Lower leg skin (tissue), 4 donors: ENCODE data around the gene MAPKAPK2. TPM values are rescaled to one million over a fixed set of nuclear protein-coding genes. Genes with fewer than 3 reads are reported as not detected.

Source experiments
- DNase-seq, 2 donors: peaks; one replicate each; pipeline ENCODE4 v3.0.0-alpha.2; 2019; ENCODE audit warnings: low spot score in 2 of 2
- H3K4me3 ChIP-seq: fragments of 200-600 bp; sonication (generic); 2 replicates; pipeline ENCODE4 v1.5.1; 2017; ENCODE audit warnings: mild to moderate bottlenecking, low read depth; ENCODE audit not compliant: poor library complexity, severe bottlenecking
- POLR2A ChIP-seq, 2 donors: fragments of 450-650 bp; IDR thresholded peaks; one replicate each; pipeline ENCODE4 v1.6.1; 2016 to 2017; ENCODE audit warnings: antibody characterized with exemption in 2 of 2, mild to moderate bottlenecking in 1 of 2, moderate library complexity in 1 of 2
- WGBS, 2 donors: methylation state at CpG; one replicate each; pipeline ENCODE4 v1.1.5; 2018; 5-methylcytosine and 5-hydroxymethylcytosine counted together
- intact Hi-C: fragments of 100-400 bp; cut with DNase I; formaldehyde crosslinking; loops from one replicate; pipeline ENCODE4 v1.15.0; 2023; ENCODE audit warnings: low total_unique reads
- total RNA-seq, 4 donors: library from RNA; depleted of rRNA; stranded (reverse); fragments of >200 nt; gene quantifications; one replicate each; pipeline ENCODE4 v1.1.0, GENCODE V29; 2016
- TF ChIP-seq, protein P1 (sequence below), 3 donors: fragments of 450-650 bp; IDR thresholded peaks; one replicate each; pipeline ENCODE4 v1.5.1; 2016; ENCODE audit warnings: antibody characterized with exemption in 3 of 3, mild to moderate bottlenecking in 3 of 3, moderate library complexity in 2 of 3

MAPKAPK2 gene
- total RNA-seq, 4 donors from 2014 or later = 40.0 to 62.4 (median 52.4) TPM

DNA sequence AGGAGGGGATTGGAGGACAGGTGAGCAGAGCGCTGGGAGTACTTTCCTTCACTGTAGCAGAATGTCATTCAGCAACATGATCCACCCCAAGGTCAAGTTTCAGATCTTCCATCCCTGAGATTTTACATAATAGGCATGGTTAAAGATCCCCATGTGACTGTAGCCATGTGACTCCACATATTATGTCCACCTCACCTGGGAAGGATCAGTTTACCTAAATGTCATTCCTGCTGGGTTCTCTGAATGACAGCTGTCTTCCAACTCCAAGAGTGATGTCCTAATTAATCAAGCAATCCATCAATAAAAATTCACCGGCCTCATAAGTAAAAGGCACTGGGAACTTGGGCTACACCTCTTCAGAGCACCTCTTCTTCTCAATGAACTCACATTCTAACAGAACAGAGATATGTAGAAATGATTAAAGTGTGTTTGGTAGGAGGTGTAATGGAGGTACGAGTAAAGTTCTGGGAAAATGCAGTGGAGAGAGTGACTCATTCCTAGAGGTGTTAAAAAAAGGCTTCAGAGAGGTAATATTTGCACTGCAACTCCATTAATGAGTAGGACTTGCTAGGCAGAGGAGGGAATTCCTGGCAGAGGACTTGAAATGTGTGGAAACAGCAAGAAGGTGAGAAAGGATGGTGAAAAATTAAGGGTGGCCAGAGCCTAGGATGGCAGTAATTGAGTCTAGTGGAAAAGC lies 22.2 kb upstream of the MAPKAPK2 start:
- TF ChIP-seq POLR2A (IDR thresholded peaks at IDR 0.05) = no peak
- TF ChIP-seq, protein P1, sequence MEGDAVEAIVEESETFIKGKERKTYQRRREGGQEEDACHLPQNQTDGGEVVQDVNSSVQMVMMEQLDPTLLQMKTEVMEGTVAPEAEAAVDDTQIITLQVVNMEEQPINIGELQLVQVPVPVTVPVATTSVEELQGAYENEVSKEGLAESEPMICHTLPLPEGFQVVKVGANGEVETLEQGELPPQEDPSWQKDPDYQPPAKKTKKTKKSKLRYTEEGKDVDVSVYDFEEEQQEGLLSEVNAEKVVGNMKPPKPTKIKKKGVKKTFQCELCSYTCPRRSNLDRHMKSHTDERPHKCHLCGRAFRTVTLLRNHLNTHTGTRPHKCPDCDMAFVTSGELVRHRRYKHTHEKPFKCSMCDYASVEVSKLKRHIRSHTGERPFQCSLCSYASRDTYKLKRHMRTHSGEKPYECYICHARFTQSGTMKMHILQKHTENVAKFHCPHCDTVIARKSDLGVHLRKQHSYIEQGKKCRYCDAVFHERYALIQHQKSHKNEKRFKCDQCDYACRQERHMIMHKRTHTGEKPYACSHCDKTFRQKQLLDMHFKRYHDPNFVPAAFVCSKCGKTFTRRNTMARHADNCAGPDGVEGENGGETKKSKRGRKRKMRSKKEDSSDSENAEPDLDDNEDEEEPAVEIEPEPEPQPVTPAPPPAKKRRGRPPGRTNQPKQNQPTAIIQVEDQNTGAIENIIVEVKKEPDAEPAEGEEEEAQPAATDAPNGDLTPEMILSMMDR (IDR thresholded peaks at IDR 0.05) = no peak
- DNase-seq = no peak
- intact Hi-C loops = loop anchor here (5.0 kb wide), 1 partner anchor 175 kb away; no protein-coding TSS in a partner anchor
- H3K4me3 ChIP-seq = no peak overlapping the region
- 68 to 79% methylated on average over 3 of the region's 3 CpGs for WGBS, 2 donors

DNA sequence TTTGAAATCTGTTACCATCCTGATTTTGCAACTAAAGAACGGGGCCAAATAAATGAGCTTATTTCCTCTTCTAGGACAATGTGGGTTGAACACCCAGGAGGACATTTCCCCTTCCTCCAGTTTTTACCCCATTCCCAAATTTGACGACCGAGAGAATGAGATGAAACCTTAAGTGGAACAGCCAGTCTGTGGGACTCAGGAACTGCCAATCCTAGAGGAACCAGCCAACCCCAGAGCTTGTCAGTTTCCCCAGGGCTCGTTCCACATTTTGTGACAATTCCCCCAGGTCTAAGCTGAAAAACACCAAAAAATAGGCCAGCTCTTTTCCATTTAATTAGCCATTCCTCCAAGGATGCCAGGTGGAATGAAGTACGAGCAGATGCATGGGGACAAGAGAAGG lies 21.3 kb upstream of the MAPKAPK2 start:
- 47 to 53% methylated on average over 5 of the region's 5 CpGs for WGBS, 2 donors
- no peak for TF ChIP-seq POLR2A (IDR thresholded peaks at IDR 0.05)
- TF ChIP-seq, protein P1 (IDR thresholded peaks at IDR 0.05) = no peak
- no peak for DNase-seq
- intact Hi-C loops = loop anchor here (5.0 kb wide), 1 partner anchor 176 kb away; no protein-coding TSS in a partner anchor
- H3K4me3 ChIP-seq = no peak overlapping the region

DNA sequence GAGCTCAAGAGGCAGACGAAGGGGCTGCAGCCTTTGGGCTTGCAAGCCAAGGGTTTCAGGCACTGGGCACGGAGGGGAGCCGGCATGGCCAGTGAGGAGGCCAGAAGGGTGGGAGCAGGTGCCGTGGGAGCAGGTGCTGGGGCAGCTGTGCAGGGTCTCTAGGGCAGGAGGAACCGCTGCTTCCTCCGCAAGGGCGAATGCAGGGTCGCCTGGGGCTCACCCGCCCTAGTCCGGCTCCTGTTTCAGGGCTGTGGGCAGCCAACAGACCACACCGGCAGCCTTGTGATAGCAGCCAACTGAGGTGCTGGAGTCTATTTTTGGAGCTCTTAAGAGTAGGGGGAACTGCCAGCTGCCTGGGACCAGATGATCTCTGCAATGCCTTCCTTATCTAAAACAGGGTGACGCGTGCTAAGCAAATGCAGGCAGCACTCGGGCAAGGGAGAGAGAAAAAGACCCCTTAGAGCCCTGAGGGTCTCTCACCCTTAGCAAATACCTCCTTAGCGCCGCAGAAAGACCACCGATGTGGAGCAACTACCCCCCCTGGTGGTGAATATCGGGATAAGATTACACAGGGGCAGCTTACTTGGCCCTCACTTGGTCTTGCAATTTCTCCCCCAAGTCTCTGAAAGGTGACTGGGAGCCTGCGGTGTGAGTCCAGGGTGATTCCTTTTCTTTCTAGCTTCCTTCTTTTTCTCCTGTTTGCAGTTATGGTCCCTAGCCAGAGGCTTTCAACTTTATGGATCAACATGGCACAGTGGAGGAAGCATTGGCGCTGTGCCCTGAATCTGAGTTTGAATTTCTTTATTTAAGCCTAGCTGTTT lies 20.7 kb upstream of the MAPKAPK2 start:
- peak; percentile 68 to 89 for DNase-seq
- intact Hi-C loops = loop anchor here (5.0 kb wide), 1 partner anchor 177 kb away; no protein-coding TSS in a partner anchor
- no peak overlapping the region for H3K4me3 ChIP-seq

DNA sequence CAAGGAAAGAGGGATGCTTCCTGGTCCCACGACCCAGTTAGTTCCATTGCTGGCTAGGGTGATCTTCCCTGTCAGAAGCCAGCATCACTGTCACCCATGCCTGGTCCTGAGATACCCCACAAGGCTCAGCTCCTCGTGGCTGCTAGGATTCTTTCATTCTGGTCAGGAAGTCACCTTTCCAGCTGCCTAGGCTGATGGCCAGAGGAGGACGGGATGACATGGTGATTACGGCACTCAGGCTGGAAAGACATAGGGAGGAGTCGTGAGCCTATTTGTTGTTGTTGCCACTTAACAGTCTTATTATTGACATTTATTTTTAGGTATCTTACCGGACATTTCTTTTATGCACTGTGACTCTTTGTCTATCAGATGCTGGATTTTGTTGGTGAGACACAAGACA lies 20.0 kb upstream of the MAPKAPK2 start:
- no peak for TF ChIP-seq POLR2A (IDR thresholded peaks at IDR 0.05)
- TF ChIP-seq, protein P1 (IDR thresholded peaks at IDR 0.05) = no peak
- intact Hi-C loops = loop anchor here (5.0 kb wide), 1 partner anchor 177 kb away; no protein-coding TSS in a partner anchor
- no peak overlapping the region for H3K4me3 ChIP-seq
- 56 to 60% methylated on average over 6 of the region's 6 CpGs for WGBS, 2 donors
- DNase-seq = no peak

More for the DNA sequence above, 20.7 kb upstream of the MAPKAPK2 start:
- TF ChIP-seq, protein P1 (IDR thresholded peaks at IDR 0.05) = peak in 1 of 3 donors; percentile 75
- no peak for TF ChIP-seq POLR2A (IDR thresholded peaks at IDR 0.05)
- WGBS, 2 donors = 12 to 17% methylated on average over 20 of the region's 20 CpGs

DNA sequence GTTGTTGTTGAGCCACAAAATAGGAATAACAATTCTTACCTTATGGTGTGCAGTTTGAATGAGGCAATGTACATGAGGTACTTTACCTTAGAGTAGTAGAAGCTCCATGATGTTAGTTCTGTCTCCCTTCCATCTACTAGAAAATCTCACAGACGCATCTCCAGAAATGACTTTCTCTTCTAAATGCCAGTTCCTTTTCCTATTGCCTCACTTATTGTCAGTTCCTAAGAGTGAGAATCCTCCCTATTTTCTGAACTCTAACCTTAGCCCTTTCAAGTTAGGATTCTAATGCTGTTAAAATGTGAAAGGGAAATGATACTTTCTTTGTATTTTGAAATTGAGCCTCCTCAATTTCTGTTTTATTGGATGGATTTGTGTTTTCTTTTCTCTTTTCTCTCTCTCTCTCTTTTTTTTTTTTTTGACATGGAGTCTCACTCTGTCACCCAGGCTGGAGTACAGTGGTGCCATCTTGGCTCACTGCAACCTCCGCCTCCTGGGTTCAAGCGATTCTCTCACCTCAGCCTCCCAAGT lies 18.6 kb upstream of the MAPKAPK2 start:
- no peak for DNase-seq
- WGBS, 2 donors = 93% methylated on average over 3 of the region's 3 CpGs
- H3K4me3 ChIP-seq = no peak overlapping the region
- intact Hi-C loops = no loop called here
- no peak for TF ChIP-seq POLR2A (IDR thresholded peaks at IDR 0.05)
- TF ChIP-seq, protein P1 (IDR thresholded peaks at IDR 0.05) = no peak
